ENCODE measurements around the gene MBTPS1.
"Not testable (repeated sequence)": the region's sequence is repeated elsewhere in the genome, so short reads cannot be mapped to it uniquely, and the experiment has no call there.

- TF ChIP-seq EZH2 (IDR thresholded peaks at IDR 0.05; ENCODE audit: low read length, missing control alignments); CTCF (conservative IDR thresholded peaks at IDR 0.05 in 1 of 2, IDR thresholded peaks at IDR 0.05 in 1 of 2; ENCODE audit: low read depth in 1 of 2, low read length in 2 of 2): not testable (repeated sequence)
These were observed 1.6 kb upstream of the MBTPS1 start for GRCh38 chr16:84118315-84118714.

All from fibroblast of lung (primary cell).